ENCODE measurements around the gene LDB3.

GRCh38 chr10:86648704-86649427 is 19.4 kb upstream of the LDB3 start:
- TF ChIP-seq POLR2A (IDR thresholded peaks at IDR 0.05) (no peak), CTCF (IDR thresholded peaks at IDR 0.05 in 8 of 11, conservative IDR thresholded peaks at IDR 0.05 in 3 of 11) (no peak), POLR2AphosphoS5 (IDR thresholded peaks at IDR 0.05) (no peak)

Data from spleen (tissue), 7 donors.